HEK293T (cell line): Measurements from ENCODE around the gene PAM.

Source experiments
- ARNT ChIP-seq: fragments of 450-650 bp; IDR thresholded peaks from 2 replicates; pipeline ENCODE4 v1.6.1; 2017; ENCODE audit warnings: mild to moderate bottlenecking
- BHLHE40 ChIP-seq: fragments of 450-650 bp; IDR thresholded peaks from 2 replicates; pipeline ENCODE4 v1.6.1; 2016; ENCODE audit warnings: mild to moderate bottlenecking, moderate library complexity, borderline replicate concordance
- ELF4 ChIP-seq: fragments of 450-650 bp; IDR thresholded peaks from 2 replicates; pipeline ENCODE4 v1.6.1; 2017; ENCODE audit warnings: antibody characterized with exemption
- FOXA1 ChIP-seq: fragments of 450-650 bp; IDR thresholded peaks from 2 replicates; pipeline ENCODE4 v1.6.1; 2016; ENCODE audit warnings: mild to moderate bottlenecking
- FOXK2 ChIP-seq: fragments of 450-650 bp; IDR thresholded peaks from 2 replicates; pipeline ENCODE4 v1.6.1; 2016; ENCODE audit warnings: mild to moderate bottlenecking
- FOXM1 ChIP-seq: fragments of 450-650 bp; IDR thresholded peaks from 2 replicates; pipeline ENCODE4 v1.6.1; 2017; ENCODE audit warnings: mild to moderate bottlenecking, borderline replicate concordance
- HDGF ChIP-seq: fragments of 450-650 bp; IDR thresholded peaks from 2 replicates; pipeline ENCODE4 v1.6.1; 2017; ENCODE audit warnings: antibody characterized with exemption, borderline replicate concordance
- LEF1 ChIP-seq: fragments of 450-650 bp; IDR thresholded peaks from 2 replicates; pipeline ENCODE4 v1.6.1; 2017; ENCODE audit warnings: mild to moderate bottlenecking, borderline replicate concordance
- NFRKB ChIP-seq: fragments of 450-650 bp; IDR thresholded peaks from 2 replicates; pipeline ENCODE4 v1.6.1; 2016; ENCODE audit warnings: mild to moderate bottlenecking, moderate library complexity
- SP1 ChIP-seq: fragments of 450-650 bp; IDR thresholded peaks from 2 replicates; pipeline ENCODE4 v1.6.1; 2017
- SUZ12 ChIP-seq: fragments of 450-650 bp; IDR thresholded peaks from 2 replicates; pipeline ENCODE4 v1.6.1; 2016; ENCODE audit warnings: mild to moderate bottlenecking
- TARDBP ChIP-seq: fragments of 450-650 bp; IDR thresholded peaks from 2 replicates; pipeline ENCODE4 v1.6.1; 2016
- ZNF384 ChIP-seq: fragments of 450-650 bp; IDR thresholded peaks from 2 replicates; pipeline ENCODE4 v1.6.1; 2016
- TF ChIP-seq, protein P1 (sequence below): fragments of 450-650 bp; IDR thresholded peaks from 2 replicates; pipeline ENCODE4 v1.6.1; 2016

- TF ChIP-seq FOXM1 (no peak), SUZ12 (no peak), ARNT (no peak), HDGF (no peak), NFRKB (no peak), BHLHE40 (no peak), TARDBP (no peak), ELF4 (no peak), FOXA1 (no peak), FOXK2 (no peak), SP1 (no peak), LEF1 (no peak), ZNF384 (no peak)
- TF ChIP-seq, protein P1, sequence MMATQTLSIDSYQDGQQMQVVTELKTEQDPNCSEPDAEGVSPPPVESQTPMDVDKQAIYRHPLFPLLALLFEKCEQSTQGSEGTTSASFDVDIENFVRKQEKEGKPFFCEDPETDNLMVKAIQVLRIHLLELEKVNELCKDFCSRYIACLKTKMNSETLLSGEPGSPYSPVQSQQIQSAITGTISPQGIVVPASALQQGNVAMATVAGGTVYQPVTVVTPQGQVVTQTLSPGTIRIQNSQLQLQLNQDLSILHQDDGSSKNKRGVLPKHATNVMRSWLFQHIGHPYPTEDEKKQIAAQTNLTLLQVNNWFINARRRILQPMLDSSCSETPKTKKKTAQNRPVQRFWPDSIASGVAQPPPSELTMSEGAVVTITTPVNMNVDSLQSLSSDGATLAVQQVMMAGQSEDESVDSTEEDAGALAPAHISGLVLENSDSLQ: no peak
Observed at GRCh38 chr5:102811972-102812371, 56.9 kb downstream of the PAM start.
